HG03558 (cell line): ENCODE data around the gene SLC52A1.

ENCODE experiments used
- ATAC-seq: cut with Tn5 transposase; IDR thresholded peaks from one replicate; pipeline ENCODE4 v1.9.1; 2021; ENCODE audit warnings: moderate number of reproducible peaks; ENCODE audit not compliant: unreplicated experiment; ENCODE audit errors: extremely low read depth

Gene SLC52A1

GRCh38 chr17:4997302-4998026 is 37.8 kb downstream of the SLC52A1 start, which contains the start of the genes INCA1 and KIF1C:
Gene INCA1 (minus strand): TSS chr17:4997522. CDS start chr17:4994437, 3,085 bp downstream.
Gene KIF1C (plus strand): TSS chr17:4997950. CDS start chr17:5000247, 2,297 bp downstream.
- peak; percentile 53 for ATAC-seq

- ATAC-seq: no peak
Observed at GRCh38 chr17:4994081-4994595, 41.1 kb downstream of the SLC52A1 start.

- ATAC-seq: no peak
Observed at GRCh38 chr17:4987767-4988567, 47.3 kb downstream of the SLC52A1 start.

GRCh38 chr17:4986951-4987766 is 48.1 kb downstream of the SLC52A1 start, which contains the start of gene CAMTA2:
Gene CAMTA2 (minus strand): TSS chr17:4987675. CDS start chr17:4986222, 1,453 bp downstream.
- ATAC-seq: no peak

GRCh38 chr17:4986403-4986802 is 48.8 kb downstream of the SLC52A1 start:
- no peak for ATAC-seq
